Measurements from ENCODE around the gene MACROH2A1. TPM values are rescaled to one million over a fixed set of nuclear protein-coding genes. Genes with fewer than 3 reads are reported as not detected.

The MACROH2A1 gene
- total and polyA plus RNA-seq, 9 of the 15 experiments (the other 6 are each of a cell fraction or from before 2014, with no cell fraction given) = 44.9 to 289 (median 193) TPM

GRCh38 chr5:135365281-135365680, 33.8 kb downstream of the MACROH2A1 start (continued):
- TF ChIP-seq ZBTB26 (CRISPR knock-in tag; IDR thresholded peaks at IDR 0.05) (no peak), ZBTB43 (CRISPR knock-in tag; IDR thresholded peaks at IDR 0.05) (no peak), ZNF764 (CRISPR knock-in tag; IDR thresholded peaks at IDR 0.05; ENCODE audit: low read depth) (no peak), ZBTB12 (CRISPR knock-in tag; IDR thresholded peaks at IDR 0.05) (no peak), MCM5 (IDR thresholded peaks at IDR 0.05; ENCODE audit: low read depth) (no peak)

GRCh38 chr5:135364421-135365262, 34.4 kb downstream of the MACROH2A1 start:
- H4K20me1 ChIP-seq (replicated peaks; ENCODE audit: control insufficient read depth, insufficient read depth, low read length) = no peaks in the 10 kb centered on the region; the same call in 1 of the 2 replicates
- H3K4me2 ChIP-seq (ENCODE audit: insufficient read depth, low read length) = no peak overlapping the region
- DNase-seq (ENCODE audit: extremely low read depth in 1 of 4, low spot score in 3 of 4) (no peak), ATAC-seq (no peak), FAIRE-seq (no peak)
- no peaks in the 10 kb centered on the region for H3K9me3 ChIP-seq (replicated peaks; ENCODE audit: control insufficient read depth, insufficient read depth, low read depth, low read length)
- no peaks in the 10 kb centered on the region for H3K27me3 ChIP-seq (ENCODE audit: control insufficient read depth in 2 of 2, insufficient read depth in 2 of 2, low read length in 2 of 2)
- no peak overlapping the region for H3K27ac ChIP-seq (ENCODE audit: extremely low read depth, low read depth, low read length)
- no peak overlapping the region for H3K4me3 ChIP-seq
- no TSS peak for BruUV-seq (replicated peaks)
- H2AFZ ChIP-seq (ENCODE audit: low read depth, low read length) = no peak overlapping the region
- H3K9ac ChIP-seq (ENCODE audit: insufficient read depth in 1 of 2, low read depth in 2 of 2, low read length in 2 of 2) = no peak overlapping the region
- ChIA-PET POLR2A (interaction anchor here (1.0 kb wide), 1 partner anchor 9 kb away, joined by 7 read pairs; no protein-coding TSS in a partner anchor), CTCF (ENCODE audit: low intra/inter-chr PET ratio) (no interaction called here)
- no peaks in the 10 kb centered on the region for H3K79me2 ChIP-seq (ENCODE audit: control insufficient read depth, insufficient read depth, low read length)
- in situ Hi-C loops (cut with MboI) = no loop called here
- peaks cover 93% of the 10 kb centered on the region for H3K36me3 ChIP-seq (ENCODE audit: control insufficient read depth, insufficient read depth, low read length)
- WGBS (ENCODE audit: insufficient coverage, low coverage, missing lambda C conversion rate) = 76% methylated on average over 5 of the region's 5 CpGs
- H3K4me1 ChIP-seq (replicated peaks in 1 of 2; ENCODE audit: control insufficient read depth in 2 of 2, insufficient read depth in 2 of 2, low read length in 2 of 2) = 0 out of 5 replicates have a peak, but pooled peaks cover 0 to 3% of the 10 kb centered on the region in 2 experiments
- H3K9me1 ChIP-seq (ENCODE audit: control insufficient read depth, insufficient read depth, low read length) = no peaks in the 10 kb centered on the region
- intact Hi-C loops (cut with micrococcal nuclease) = no loop called here
- no peak for TF ChIP-seq CUX1 (CRISPR knock-in tag; IDR thresholded peaks at IDR 0.05)

Data from K562 (cell line).